AG08395 (cell line): Measurements from ENCODE around the gene GTF3C5.
"Not testable (repeated sequence)": the region's sequence is repeated elsewhere in the genome, so short reads cannot be mapped to it uniquely, and the experiment has no call there.

Source experiments
- DNase-seq: peaks from one replicate; pipeline ENCODE4 v3.0.0; 2012; ENCODE audit warnings: mixed read lengths, low spot score

GTF3C5 gene

DNA sequence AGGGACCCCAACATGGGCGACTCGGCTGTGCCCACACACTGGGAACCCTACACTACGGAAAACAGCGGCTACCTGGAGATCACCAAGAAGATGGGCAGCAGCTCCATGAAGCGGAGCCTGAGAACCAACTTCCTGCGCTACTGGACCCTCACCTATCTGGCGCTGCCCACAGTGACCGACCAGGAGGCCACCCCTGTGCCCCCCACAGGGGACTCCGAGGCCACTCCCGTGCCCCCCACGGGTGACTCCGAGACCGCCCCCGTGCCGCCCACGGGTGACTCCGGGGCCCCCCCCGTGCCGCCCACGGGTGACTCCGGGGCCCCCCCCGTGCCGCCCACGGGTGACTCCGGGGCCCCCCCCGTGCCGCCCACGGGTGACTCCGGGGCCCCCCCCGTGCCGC is 40.2 kb downstream of the GTF3C5 start:
- not testable (repeated sequence) for DNase-seq

DNA sequence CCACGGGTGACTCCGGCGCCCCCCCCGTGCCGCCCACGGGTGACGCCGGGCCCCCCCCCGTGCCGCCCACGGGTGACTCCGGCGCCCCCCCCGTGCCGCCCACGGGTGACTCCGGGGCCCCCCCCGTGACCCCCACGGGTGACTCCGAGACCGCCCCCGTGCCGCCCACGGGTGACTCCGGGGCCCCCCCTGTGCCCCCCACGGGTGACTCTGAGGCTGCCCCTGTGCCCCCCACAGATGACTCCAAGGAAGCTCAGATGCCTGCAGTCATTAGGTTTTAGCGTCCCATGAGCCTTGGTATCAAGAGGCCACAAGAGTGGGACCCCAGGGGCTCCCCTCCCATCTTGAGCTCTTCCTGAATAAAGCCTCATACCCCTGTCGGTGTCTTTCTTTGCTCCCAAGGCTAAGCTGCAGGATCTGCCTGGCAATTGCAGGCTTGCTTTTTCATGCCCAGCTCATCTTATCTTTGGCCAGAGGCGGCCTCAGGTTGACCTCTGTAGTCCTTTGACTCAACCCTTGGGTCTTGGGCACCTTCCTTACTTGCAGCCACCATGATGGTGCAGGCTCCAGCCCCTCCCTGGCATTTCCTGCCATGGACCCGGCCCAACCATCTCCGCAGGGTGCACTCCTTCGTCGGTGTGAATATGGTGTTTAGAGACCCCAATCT is 40.8 kb downstream of the GTF3C5 start:
- no peak for DNase-seq

DNA sequence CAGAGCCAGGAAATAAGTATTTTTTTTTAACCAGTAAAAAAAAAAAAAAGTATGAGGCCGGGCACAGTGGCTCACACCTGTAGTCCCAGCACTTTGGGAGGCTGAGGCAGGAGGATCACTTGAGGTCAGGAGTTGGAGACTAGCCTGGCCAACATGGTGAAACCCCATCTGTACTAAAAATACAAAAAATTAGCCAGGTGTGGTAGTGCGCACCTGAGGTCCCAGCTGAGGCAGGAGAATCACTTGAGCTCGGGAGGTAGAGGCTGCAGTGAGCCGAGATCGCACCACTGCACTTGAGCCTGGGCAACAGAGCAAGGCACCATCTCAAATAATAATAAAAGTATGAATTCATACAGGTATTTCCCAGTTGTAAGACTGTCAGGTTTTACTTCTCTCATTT is 41.4 kb downstream of the GTF3C5 start:
- not testable (repeated sequence) for DNase-seq

DNA sequence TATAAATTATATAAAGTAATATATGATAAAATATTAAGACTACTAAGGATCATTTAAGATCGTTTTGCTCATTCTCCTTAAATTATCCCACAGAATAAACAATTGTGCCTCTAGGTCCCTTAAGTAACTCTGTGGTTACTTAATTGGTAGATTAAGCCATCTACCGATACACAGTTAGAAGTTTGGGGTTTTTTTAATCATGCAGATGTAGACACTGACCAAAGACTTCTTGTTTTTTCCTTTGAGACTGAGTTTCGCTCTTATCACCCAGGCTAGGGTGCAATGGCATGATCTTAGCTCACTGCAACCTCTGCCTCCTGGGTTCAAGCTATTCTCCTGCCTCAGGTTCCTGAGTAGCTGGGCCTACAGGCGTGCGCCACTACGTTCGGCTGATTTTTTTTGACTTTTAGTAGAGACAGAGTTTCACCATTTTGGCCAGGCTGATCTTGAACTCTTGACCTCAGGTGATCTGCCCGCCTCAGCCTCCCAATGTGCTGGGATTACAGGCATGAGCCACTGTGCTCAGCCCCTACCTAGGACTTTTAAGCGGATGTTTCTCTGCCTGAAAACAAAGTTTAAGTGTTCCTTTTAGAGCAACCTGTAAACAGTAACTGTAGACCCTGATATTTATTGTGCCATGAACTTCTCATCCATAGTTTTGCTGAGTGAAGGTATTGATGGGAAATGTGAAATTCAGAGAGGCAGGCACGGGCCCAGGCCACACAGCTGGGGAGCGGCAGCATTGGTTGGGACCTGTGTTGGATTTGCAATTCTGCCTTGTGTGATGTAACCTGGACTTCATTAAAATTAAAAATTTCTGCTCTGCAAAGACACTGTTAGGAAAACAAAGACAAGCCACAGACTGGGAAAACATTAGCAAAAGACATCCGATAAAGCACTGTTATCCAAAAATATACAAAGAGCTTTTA is 42.6 kb downstream of the GTF3C5 start:
- no peak for DNase-seq

DNA sequence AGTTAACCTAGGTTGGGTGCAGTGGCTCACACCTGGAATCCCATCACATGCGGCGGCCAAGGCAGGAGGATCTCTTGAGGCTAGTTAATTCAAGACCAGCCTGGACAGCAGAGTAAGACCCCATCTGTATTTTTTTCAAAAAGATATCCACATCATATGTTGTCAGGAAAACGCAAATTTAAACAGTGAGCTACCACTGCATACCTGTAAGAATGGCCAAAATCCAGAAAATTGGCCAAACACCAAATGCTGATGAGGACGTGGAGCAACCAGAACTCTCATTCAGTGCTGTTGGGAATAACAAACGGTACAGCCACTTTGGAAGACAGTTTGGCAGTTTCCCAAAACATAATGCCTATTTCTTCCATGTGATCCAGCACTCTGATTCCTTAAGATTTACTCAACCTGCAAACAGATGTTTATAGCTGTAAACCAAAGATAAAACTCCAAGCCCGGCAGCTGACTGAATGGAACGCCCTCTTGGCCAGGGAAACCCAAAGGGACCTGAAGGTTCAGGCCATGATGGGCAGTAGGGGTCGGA is 43.4 kb downstream of the GTF3C5 start:
- DNase-seq, result peak; percentile 77

DNA sequence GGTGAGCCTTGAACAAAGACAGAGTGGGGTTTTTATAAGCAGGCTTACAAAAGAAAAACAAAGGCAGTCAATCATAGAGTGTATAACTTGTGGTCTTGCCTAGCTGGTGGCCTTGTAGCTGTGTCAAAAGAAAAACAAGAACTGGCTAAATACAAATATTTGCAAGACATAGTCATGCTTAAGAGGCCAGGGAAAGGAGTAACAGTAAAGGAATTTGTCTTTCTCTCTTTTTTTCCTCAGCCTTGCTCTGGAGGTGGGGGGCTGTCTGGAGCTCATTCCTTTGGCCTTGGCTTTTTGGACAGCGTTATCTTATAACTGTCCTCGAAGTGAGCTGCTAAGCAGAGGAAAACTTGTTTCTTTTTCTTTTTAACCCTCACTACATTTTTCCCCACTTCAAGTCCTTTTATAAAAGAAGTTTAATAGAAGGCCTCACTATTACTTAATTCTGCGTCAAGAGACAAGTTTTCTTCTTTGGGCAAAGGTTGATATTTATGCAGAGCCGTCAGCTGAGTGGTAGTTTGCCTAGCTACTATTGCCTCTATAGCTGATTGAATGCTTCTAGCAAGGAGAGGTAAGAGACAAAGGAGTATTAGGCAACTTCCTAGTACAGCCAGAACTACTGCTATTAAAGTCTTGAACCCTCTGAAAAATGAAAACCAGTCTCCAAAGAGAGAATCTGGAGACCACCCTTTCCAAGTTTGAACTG is 45.3 kb downstream of the GTF3C5 start:
- peak; percentile 91 for DNase-seq

DNA sequence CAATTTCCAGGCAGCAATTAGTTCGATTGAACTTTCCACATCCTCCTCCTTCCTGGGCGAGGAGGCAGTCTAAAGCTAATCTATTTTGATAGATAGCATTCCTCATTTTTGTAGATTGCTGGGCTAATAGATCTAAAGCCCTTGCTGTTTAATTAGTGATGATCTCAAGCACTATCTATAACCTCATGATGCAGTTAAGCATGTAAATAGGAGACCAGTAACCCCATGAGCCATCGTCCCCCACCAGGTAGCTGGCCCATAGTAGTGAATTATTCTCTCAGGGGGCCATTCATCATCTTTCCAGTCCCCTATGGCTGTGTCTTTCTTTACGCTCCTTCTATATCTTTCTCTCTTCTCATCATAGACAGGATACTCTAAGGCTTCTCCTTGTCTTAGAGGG is 45.9 kb downstream of the GTF3C5 start:
- no peak for DNase-seq

DNA sequence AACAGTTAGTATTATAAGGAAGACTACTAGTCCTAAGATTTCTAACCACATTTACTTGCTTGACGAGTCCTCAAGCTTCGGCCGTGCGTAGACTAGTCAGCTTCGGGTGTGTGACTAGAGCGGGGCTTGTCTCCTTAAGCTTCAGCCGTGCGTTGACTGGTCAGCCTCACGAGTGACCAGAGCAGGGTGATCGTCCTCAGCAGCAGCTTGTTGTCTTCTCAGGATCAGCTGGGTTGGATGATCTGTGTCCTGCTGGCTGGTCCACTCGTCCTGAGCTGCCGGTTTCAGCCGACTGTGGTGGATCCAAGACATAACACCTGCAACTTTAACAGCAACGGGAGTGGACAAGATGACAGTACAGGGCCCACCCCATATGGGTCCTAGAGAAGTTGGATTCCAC is 47.7 kb downstream of the GTF3C5 start:
- DNase-seq, result no peak

DNA sequence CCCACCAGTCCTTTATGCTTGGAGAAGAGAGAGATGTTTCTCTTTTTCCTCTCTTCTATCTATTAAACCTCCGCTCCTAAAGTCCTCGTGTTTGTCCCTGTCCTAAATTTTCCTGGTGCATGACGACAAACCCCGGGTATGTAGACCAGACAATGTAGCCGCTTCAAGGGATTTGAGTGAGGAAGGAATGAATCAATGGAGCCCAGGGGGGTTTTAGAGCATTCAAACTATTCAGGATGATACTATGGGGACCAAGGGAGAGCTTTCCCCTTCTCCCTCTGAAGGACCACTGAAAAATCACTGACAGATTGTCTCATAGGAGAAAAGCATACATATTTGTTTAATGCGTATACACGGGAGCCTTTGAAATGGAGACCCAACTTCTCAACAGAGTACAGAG is 49.4 kb downstream of the GTF3C5 start:
- no peak for DNase-seq

DNA sequence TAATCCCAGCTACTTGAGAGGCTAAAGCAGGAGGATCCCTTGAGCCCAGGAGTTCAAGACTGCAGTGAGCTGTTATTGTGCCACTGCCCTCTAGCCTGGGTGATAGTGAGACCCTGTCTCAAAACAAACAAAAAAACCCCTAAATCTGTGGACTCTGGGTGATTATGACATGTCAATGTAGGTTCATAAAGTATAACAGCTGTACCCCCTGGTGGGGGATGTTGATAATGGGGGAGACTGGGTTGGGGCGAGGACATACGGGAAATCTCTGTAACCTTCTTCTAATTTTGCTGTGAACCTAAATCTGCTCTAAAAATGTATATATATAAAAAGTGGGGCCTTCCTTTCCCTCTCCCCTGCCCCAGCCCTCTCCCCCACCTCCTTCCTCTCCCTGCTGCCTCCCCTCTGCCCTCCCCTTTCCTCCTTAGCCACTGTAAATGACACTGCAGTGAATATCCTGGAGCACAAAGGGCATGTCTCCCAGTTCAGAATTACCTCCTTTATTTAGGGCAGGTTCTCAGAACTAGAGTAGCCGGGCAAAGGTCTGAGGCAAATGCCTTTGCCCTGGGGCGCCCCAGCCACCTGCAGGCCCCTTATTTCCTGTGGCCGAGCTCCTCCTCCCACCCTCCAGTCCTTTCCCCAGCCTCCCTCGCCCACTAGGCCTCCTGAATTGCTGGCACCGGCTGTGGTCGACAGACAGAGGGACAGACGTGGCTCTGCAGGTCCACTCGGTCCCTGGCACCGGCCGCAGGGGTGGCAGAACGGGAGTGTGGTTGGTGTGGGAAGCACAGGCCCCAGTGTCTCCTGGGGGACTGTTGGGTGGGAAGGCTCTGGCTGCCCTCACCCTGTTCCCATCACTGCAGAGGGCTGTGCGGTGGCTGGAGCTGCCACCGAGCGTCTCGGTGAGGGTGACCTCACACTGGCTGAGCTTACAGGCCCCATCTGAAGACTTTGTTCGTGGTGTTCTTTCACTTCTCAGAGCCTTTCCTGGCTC is 50.3 kb downstream of the GTF3C5 start:
- not testable (repeated sequence) for DNase-seq

DNA sequence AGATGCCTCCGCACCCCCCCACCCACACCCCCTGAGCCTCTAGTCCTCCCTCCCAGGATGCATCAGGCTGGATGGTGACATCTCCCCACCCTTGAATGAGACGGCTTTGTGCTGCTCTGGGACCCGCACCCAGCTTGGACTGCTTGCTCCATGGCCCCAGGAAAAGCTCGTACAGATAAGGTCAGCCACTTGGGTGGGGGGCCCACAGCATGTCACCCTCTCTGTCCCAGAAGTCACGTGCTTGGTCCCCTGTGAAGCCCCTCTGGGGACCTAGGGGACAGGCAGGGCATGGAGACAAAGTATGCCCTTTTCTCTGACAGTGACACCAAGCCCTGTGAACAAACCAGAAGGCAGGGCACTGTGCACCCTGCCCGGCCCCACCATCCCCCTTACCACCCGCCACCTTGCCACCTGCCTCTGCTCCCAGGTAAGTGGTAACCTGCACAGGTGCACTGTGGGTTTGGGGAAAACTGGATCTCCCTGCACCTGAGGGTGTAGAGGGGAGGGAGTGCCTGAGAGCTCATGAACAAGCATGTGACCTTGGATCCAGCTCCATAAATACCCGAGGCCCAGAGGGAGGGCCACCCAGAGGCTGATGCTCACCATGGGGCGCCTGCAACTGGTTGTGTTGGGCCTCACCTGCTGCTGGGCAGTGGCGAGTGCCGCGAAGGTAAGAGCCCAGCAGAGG is 51.3 kb downstream of the GTF3C5 start:
- DNase-seq, result not testable (repeated sequence)

DNA sequence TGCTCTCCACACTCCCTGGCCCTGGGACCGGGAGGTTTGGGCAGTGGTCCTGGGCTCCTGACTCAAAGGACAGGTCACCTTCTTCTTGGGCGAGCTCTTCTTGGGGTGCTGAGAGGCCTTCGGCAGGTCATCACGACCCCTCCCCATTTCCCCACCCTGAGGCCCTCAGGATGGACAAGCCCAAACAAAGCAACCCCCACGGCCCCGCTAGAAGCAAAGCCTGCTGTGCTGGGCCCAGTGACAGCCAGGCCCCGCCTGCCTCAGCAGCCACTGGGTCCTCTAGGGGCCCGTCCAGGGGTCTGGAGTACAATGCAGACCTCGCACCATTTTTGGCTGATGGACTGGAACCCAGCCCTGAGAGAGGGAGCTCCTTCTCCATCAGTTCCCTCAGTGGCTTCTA is 52.9 kb downstream of the GTF3C5 start:
- not testable (repeated sequence) for DNase-seq

DNA sequence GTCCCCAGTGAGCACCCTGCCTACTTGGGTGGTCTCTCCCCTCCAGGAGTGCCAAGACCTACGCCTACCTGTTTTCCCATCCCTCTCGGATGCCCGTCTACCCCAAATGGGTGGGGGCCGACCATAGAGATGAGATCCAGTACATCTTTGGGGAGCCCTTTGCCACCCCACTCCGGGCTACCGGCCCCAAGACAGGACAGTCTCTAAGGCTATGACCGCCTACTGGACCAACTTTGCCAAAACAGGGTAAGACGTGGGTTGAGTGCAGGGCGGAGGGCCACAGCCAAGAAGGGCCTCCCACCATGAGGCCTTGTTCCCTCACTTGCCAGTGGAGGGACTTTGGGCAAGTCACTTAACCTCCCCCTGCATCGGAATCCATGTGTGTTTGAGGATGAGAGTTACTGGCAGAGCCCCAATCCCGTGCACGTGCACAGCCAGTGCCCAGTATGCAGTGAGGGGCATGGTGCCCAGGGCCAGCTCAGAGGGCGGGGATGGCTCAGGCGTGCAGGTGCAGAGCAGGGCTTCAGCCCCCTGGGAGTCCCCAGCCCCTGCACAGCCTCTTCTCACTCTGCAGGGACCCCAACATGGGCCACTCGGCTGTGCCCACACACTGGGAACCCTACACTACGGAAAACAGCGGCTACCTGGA is 55.5 kb downstream of the GTF3C5 start:
- DNase-seq, result not testable (repeated sequence)

DNA sequence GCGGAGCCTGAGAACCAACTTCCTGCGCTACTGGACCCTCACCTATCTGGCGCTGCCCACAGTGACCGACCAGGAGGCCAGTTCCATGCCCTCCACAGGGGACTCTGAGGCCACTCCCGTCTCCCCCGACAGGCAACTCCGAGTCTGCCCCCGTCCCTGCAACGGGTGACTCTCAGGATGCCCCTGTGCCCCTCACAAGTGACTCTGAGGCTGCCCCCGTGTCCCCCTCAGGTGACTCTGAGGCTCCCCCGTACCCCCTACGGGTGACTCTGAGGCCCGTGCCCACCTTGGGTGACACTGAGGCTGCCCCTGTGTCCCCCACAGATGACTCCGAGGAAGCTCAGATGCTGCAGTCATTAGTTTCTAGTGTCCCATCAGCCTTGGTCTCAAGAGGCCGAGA is 56.1 kb downstream of the GTF3C5 start:
- DNase-seq, result no peak

DNA sequence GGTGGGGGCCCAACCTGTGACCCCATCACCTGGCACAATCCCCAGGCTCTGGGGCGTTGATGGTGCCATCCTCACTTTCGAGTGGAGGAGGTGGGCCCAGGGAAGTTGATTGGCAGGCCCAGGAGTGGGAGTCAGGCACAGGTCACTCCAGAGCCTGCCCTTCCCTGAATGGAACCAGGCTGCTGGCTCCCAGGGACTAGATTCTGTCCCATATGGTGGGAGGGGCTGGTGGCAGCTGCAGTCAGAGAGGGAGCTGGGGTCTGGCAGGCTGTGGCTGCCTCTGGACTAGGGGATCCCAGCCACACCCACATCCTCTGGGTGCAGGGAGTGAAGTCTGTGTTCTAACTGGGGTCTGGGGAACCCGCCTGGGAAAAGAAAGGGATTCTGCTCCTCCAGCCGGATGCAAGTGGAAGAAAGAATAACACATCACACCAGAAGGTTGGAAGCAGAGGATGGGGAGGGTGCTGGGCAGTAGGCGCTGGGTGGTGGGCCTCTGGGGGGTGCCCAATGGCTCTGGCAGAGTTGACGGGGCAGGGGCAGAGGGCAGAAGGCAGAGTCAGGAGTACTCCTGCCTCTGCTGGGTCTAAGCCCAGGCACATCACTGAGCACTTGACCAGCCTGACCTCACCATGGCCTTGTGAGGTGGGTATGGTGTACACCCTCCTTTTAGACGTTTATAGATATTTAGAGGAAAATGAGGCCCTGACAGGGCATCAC is 56.8 kb downstream of the GTF3C5 start:
- no peak for DNase-seq

DNA sequence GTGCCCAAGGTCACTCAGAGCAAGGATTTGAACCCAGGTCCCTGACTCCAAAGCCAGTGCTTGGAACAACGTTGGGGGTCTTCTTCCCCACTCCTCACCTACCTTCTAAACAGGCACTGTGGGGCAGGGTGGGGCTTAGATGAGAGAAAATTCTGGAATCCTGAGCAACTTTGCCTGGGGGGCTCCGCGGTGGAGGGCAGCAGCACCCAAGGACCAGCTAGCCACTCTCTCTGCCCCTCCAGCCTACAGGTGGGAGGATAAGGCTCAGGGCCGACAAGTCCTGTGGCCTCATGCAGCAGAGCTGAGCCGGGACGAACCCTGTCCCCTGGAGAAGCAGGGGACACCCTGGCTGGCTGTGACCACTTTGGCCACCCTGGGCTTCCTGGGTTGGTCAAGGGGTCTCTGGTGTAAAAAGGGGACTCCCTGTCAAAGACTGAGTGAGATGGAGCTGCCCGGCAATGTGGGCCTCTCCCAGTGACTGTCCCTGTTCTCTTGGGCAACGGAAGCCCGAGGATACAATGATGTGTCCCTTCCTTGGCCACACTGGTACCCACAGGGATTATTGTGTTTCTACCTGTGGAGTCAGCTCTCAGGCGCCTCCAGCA is 57.5 kb downstream of the GTF3C5 start:
- no peak for DNase-seq

DNA sequence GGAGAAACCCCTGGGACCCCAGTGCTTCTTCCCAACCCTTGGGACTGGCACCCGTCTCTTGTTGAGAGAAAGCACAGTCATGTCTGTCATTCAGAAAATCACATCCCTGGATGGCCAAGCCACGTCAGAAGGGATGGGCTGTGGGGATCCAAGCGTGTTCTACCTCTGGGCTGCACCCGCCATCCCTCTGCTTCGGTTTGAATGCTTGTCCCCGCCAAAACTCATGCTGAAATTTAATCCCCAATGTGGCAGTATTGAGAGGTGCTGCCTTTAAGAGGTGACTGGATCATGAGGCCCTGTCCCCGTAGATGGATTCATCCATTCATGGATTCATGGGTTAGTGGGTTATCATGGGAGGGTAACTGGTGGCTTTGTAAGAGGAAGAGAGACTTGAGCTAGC is 58.0 kb downstream of the GTF3C5 start:
- no peak for DNase-seq

DNA sequence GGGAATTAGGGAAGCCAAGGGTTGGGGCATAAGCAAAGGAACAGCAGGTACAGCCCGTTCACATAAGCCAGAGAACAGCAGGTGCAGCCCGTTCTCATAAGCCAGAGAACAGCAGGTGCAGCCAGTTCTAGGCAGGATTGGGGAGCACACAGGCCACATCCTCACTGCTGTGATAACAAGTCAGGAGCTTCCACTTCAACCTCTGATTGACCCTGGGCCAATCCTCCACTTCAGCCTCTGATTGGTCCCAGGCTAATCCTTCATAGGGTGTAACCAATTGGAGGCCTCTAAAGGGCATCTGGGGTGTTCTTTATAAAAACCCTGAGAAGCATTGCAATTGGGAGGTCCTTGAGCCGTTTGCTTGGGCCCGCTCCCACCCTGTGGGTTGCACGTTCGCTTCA is 58.5 kb downstream of the GTF3C5 start:
- DNase-seq, result peak; percentile 14

DNA sequence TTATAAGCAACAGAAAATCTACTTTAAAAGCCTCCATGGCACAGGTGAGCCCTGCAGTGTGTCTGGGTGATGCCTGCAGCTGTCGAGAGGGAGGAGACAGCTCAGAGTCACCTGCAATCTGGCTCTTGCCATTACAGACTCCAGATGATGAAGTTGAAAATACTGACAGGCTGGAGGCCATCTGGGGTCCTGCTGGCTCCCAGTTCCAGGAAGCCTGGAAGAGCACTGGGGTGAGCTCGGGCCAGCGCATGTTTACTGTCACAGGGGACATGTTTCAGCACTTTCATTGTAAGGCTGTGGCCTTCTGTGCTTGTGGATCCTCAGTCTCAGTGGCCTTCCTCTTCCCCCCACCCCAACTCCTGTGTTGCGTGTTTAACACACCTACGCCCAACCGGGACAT is 59.4 kb downstream of the GTF3C5 start:
- no peak for DNase-seq
